Prostate gland (tissue), 2 donors: ENCODE results near the gene RNF26.

ENCODE experiments used
- CTCF ChIP-seq, 4 experiments: fragments of 200-600 bp in 2 of 4; fragments of 450-650 bp in 2 of 4; sonication (generic) in 2 of 4; IDR thresholded peaks; 1 replicate in 3 of 4; 2 replicates in 1 of 4; pipeline ENCODE4 v1.5.1; 2016 to 2019; ENCODE audit warnings: antibody characterized with exemption in 4 of 4, mild to moderate bottlenecking in 2 of 4, moderate library complexity in 2 of 4
- POLR2A ChIP-seq: fragments of 450-650 bp; IDR thresholded peaks from one replicate; pipeline ENCODE4 v1.6.1; 2016; ENCODE audit warnings: antibody characterized with exemption, mild to moderate bottlenecking
- POLR2AphosphoS5 ChIP-seq: sonication (generic); formaldehyde crosslinking; IDR thresholded peaks from one replicate; pipeline ENCODE4 v1.6.1; 2017; ENCODE audit warnings: antibody characterized with exemption

DNA sequence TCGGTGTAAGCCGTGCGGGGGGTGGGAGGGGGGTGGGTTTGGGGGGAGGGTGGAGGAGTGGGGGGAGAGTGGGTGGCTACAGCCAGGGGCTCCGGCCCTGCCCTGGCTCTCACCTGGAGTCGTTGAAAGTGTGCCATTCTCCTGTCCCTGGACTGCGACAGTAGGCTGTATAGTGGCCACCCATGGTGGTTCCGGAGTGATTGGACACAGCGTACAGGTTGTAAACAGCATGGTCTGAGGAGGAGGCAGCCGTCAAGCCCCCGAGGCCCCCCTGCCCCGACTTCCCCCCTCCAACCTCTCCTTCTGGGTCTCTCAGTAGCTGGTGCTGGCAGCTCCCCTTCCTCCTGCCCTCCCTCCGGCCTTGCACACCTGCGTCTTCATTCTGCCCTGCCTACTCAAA is 22.7 kb downstream of the RNF26 start:
- TF ChIP-seq CTCF (IDR thresholded peaks at IDR 0.05) (no peak), POLR2AphosphoS5 (no peak), POLR2A (no peak)
